ENCODE measurements around the gene BAIAP3.
A peak's percentile ranks its signal among the peaks of the same experiment; 100 is the strongest.

BAIAP3 gene

GRCh38 chr16:1347962-1348361 is 14.5 kb downstream of the BAIAP3 start:
- no peak for DNase-seq

DNA sequence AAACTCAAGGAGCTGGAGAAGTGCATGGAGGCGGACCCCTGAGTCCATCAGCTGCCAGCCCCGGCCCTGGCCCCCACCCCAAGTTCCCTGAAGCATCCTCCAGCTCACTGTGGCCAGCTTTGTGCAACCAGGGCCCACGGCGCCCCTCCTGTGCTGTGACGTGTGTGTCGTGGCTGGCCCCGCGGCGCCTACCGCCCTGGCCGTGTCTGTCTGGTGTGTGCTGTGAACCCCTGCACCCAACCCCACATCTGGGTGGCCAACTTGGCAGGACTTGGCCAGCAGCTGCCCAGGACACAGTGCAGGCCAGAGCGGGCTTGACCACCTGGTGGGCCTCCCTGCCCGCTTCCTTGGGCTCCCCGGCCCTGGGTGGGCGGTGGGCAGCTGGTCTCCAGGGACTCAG is 15.0 kb downstream of the BAIAP3 start:
- no peak for DNase-seq

- no peak for DNase-seq
These were observed 15.5 kb downstream of the BAIAP3 start for GRCh38 chr16:1348926-1349325.

- no peak for DNase-seq
These were observed 15.9 kb downstream of the BAIAP3 start for GRCh38 chr16:1349351-1349750.

GRCh38 chr16:1349951-1350350 is 16.5 kb downstream of the BAIAP3 start:
- DNase-seq, result no peak

- no peak for DNase-seq
These were observed 17.2 kb downstream of the BAIAP3 start for GRCh38 chr16:1350691-1351090.

DNA sequence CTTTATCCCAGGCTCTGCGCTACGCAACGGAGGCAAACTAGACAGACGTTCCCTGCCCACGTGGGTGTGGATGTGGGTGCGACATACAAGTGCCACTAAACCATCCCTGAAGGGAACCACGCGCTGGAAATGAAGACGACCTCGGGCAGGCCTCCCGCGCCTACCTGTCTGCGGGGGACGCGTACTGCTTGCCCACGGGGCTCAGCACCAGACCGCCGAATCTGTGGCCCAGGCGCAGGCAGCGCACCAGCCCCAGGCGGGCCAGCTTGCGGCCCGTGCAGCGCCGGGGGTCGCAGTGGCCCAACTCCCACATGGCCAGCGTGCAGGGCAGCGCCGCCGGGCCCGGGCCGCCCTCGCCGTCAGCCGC is 17.8 kb downstream of the BAIAP3 start:
- DNase-seq, result no peak

DNA sequence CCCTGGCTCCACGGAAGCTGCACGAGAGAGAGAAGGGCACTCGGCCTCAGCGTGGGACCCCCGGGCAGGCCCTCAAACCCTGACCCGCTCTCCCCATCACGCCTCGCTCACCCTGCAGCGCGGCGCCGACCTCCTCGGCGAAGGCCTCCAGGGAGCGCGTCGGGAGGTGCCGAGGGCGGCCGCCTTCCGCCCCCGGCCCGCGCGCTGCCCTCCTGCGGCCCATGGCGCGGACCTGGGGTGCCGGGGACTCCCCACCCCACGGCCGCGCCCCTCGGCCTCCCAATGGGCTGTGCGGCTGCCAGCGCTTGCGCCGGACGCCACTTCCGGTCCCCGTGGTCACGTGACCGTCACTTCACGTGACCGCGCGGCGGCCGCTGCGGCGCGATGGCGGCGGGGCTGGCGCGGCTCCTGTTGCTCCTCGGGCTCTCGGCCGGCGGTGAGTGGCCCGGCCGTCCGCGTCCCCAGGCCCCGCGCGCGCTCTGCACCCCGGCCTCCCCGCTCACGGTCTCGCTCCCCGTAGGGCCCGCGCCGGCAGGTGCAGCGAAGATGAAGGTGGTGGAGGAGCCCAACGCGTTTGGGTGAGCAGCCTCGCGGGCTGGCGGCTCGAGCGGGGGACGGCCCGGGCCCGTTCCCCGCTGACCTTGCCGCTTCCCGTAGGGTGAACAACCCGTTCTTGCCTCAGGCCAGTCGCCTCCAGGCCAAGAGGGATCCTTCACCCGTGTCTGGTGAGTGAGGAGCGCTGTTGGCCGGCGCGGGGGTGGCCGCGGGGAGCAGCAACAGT is 18.3 kb downstream of the BAIAP3 start, which contains the start of the genes GNPTG and TSR3:
GNPTG (plus strand) TSS at position 350 of the 781 bp plus-strand sequence; CDS start at position 385, 35 bp downstream.
TSR3 (minus strand) TSS at position 297 of the 781 bp plus-strand sequence; CDS start at position 223, 74 bp downstream.
- peak; percentile 33 to 66 for DNase-seq

DNA sequence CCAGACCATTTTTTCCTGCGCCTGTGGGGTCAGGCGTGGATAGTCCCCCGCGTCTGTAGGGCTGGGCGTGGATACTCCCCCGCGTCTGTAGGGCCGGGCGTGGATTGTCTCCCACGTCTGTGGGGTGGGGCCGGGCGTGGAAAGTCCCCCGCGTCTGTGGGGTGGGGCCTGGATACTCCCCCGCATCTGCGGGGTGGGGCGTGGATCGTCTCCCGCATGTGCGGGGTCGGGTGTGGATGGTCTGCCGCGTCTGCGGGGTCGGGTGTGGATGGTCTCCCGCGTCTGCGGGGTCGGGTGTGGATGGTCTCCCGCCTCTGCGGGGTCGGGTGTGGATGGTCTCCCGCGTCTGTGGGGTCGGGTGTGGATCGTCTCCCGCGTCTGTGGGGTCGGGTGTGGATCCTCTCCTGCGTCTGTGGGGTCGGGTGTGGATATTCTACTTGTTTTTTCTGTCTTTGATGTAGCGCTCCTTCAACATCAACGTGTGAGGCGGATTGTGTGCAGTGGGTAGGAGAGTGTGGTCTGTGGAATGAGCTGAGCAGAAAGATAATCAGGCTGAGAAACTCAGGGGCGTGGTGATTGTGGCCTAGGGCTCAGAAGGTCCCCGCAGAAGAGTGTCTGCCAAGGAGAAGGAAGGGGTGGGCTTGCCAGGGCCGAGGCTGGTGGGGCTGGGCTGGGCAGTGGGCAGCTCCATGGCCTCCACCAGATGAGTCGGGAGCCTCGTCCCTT is 21.5 kb downstream of the BAIAP3 start:
- DNase-seq, result no peak

- no peak for DNase-seq
These were observed 22.1 kb downstream of the BAIAP3 start for GRCh38 chr16:1355591-1355990.

DNA sequence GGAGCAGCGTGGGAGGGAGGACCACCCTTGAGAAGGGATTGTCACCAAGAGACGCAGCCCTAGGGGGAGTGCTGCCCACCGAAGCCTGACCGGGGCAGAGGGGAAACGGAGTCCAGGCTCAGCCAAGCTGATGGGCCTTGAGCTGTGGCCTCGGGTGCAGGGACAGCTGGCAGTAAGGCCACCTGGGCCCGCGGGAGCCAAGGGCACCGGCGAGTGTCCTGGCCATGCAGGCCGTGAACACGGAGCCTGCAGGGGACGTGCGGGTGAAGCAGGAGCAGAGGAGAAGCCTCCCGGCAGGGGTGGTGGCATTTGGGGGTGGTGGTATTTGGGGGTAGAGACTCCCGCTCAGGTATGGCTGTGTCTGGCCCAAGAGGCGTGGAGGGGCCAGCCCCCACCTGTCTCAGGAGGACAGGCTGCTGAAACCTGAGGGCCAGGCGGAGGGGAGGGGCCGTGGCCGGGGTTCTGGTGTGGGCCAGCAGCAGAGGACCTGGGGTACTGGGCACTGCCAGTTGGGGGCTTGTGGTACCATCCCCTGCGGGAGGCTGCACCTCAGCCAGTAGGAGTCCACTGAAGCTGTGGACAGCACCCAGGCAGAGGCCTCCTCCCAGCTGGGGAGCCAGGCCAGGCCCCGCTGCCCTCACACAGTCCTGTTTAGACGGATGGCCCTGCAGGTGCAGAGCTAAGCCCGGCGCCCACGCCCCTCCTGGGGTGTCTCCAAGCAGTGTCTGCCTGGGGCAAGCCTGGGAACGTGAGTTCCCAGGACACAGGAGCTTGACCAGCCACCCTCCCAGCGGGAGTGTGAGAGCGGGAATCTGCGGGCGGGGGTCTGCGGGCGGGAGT is 22.8 kb downstream of the BAIAP3 start:
- DNase-seq, result no peak

- DNase-seq, result no peak
These were observed 24.6 kb downstream of the BAIAP3 start for GRCh38 chr16:1357906-1358566.

GRCh38 chr16:1361685-1362360 is 28.4 kb downstream of the BAIAP3 start:
- no peak for DNase-seq

DNA sequence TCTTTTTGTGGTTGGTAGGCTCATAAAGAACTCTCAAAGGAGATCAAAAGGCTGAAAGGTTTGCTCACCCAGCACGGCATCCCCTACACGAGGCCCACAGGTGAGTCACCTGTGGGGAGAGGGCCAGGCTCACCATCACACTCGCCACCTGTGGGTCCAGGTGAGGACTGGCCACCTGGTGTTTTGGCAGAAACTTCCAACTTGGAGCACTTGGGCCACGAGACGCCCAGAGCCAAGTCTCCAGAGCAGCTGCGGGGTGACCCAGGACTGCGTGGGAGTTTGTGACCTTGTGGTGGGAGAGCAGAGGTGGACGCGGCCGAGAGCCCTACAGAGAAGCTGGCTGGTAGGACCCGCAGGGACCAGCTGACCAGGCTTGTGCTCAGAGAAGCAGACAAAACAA is 29.4 kb downstream of the BAIAP3 start:
- DNase-seq, result no peak

GRCh38 chr16:1363501-1364041 is 30.1 kb downstream of the BAIAP3 start:
- peak; percentile 19 to 27 for DNase-seq

GRCh38 chr16:1364510-1364909 is 31.1 kb downstream of the BAIAP3 start:
- no peak for DNase-seq

GRCh38 chr16:1366060-1366711 is 32.7 kb downstream of the BAIAP3 start:
- DNase-seq, result no peak

DNA sequence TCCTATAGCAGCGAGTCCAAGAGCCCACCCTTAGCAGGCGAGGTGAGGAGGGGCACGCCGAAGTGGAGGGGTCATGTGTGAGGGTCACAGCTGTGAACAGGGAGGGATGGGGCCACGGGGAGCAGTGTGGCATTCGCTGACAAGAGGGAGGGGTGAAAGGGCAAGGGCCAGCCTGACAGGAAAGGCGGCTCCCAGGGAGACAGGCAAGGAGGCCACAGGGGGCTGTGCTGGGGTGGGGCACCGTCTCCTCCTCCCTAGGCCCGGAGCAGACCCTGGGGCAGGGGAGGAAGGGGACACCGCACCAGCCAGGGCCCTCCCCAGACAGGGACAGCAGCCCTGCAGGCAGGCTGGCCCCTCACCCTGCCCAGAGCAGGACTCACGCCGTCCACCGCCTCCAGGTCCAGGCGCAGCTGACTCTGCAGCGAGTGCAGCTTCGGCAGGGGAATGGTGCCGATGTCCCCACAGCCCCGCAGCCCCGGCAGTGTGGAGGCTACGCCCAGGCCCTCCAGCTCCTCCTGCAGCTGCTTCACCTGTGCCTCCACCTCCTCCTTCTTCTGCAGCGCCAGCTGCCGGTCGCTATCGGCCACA is 33.4 kb downstream of the BAIAP3 start:
- DNase-seq, result no peak

- DNase-seq, result no peak
These were observed 34.2 kb downstream of the BAIAP3 start for GRCh38 chr16:1367486-1368174.

All from SHP77 (cell line).